ENCODE measurements around the gene PRDM1.

The PRDM1 gene

DNA sequence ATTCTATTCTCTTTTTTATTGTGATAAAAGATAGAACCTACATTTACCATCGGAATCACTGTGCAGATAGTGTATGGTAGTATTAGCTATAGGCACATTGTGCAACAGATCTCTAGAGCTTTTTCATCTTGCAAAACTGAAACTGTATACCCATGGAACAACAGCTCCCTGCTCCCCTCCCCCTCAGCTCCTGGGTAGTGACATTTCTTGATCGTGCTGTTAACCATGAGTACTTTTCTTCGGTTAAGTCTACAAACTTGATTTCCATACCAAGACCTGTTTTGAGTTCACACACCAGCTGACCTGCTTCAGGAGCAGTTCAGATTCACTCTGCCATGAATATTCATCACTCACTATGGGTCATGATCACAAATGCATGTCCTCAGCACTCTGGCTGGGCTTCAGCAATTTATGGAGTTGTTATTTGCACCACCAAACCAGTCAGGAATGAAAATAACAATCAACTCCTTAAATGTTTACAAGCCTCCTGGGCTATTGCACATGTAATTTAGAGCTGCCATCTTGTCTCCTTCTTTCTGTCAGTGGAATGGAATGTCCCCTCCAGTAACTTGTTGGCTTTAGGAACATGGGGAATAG is 32.8 kb downstream of the PRDM1 start:
- DNase-seq = no peak

DNA sequence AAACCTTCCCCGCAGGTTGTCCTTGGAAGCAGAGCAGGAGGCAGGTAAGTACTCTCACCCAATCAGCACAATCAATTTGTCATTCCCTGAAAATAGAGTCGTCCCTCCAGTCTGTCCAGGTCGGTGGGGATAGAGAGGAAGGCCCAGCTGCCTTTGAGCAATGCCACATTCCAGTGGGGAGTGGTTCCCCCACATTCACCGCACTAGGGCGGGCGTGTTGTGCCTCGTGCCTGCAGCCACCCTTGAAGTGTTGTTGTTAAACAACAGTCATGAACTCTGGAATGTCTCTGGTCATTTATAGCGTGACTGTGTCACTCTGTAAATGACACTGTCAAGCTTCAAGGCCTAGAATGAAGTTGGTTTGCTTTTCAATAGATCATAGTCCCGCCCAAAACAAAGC is 33.4 kb downstream of the PRDM1 start:
- DNase-seq = no peak

DNA sequence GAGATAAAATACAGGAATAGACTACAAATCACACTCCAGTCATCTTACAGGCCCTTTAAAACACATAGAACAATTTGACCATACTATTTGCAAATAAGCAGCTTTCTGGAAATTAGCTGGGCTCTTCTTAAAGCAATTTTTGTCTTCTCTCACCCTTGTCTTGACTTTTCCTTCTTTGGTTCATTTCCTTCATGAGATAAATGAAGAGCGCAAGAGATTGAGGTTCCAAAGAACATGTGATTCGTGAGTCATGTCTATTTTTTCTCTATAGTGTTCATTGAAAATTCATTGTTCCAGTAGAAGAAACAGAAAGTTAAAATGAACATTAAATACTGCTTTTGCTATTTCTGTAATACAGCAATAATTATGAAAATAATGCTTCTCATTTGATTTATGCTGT is 33.9 kb downstream of the PRDM1 start:
- DNase-seq = no peak

DNA sequence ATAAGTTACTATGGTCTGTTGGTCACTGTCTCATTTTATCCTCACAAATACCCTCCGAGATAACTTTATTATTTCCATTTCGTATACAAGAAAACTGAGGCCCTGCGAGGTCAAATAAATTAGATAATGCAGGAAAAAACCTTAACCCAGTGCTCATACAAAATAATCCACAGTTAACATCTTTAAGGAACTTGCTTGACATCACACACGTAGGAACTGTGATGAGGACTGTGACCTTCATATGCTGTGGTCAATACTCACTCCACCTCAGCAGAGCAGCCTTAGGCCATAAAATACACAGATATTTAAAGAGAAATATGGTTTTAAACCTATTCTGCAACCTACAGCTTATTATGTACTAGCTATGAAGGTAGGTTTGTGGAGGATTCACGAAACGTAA is 34.3 kb downstream of the PRDM1 start:
- DNase-seq = no peak

DNA sequence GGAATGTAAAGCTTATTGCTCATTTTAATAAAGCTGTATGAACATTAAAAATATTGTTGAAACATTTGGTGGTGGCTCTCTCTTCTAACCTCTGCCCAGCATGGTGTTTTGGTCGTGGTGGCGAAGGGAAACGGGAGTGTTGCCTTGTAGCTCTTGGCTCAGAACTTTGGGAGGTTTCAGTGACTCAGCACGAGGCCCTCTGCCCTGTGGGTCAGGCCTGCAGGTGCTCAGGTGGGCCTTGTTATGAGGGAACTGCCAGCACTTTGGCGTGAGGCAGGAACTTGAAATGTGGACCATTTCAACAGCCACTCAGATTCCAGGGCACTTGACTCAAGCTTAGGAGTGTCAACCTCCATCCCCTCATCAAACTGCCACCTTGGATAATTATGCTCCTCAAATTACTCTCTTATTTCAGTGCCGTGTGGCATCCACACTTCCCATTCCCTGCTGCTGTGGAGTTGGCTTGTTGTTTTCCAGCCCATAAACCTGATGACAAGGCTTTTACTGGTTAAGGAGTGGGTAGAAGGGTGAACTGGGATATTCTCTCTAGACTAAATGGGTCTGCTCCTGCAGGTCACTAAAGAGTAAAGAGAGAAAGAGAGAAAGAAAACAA is 36.3 kb downstream of the PRDM1 start:
- no peak for DNase-seq

DNA sequence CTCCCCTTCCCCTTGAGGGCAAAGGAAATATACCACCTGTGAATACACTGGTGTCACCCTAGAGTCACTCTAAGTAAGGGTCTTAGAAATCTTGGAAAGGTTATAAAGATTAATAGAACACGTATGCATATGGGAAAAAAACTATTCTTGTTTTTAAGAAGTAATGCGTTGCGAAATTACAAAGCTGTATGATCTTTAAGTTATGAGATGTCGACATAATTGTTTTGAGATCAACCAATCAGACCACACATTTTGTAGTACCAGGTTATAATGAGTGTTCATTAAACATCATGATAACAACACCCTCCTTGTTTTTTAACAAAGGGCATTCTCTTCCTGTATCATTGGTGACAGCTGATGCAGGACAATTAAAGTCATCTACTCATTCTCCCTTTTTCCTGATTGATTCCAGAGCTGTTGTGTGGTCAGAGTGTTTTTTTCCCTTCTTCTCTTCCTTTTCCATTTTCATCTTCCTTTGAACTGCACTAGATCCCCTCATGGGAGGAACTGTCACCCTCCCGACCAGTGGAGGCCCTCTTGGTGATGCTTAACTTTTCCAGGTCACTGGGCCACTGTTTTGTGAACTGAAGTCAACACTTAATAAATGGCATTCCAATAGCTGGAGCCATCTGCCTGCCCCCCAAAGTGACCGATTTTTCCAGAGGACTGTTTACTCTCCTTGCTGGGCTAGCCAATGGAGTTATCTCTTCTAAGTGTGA is 37.0 kb downstream of the PRDM1 start:
- no peak for DNase-seq

DNA sequence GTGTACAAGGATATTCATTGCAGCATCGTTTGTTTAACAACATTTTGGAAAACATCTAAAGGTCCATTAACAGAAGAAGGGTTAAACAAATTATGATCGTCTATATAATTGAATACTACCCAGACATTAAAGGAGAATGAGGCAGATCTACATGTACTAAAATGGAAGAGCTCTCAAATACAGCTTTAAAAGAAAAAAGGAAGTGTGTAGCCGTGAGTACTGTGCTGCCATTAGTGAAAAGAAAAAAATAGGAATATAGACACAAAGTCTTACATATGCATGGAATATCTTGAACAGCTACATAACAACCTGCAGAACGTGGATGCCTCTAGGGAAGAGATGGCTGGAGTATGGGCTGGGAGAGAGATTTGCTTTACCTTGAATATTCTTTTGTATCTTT is 37.9 kb downstream of the PRDM1 start:
- no peak for DNase-seq

DNA sequence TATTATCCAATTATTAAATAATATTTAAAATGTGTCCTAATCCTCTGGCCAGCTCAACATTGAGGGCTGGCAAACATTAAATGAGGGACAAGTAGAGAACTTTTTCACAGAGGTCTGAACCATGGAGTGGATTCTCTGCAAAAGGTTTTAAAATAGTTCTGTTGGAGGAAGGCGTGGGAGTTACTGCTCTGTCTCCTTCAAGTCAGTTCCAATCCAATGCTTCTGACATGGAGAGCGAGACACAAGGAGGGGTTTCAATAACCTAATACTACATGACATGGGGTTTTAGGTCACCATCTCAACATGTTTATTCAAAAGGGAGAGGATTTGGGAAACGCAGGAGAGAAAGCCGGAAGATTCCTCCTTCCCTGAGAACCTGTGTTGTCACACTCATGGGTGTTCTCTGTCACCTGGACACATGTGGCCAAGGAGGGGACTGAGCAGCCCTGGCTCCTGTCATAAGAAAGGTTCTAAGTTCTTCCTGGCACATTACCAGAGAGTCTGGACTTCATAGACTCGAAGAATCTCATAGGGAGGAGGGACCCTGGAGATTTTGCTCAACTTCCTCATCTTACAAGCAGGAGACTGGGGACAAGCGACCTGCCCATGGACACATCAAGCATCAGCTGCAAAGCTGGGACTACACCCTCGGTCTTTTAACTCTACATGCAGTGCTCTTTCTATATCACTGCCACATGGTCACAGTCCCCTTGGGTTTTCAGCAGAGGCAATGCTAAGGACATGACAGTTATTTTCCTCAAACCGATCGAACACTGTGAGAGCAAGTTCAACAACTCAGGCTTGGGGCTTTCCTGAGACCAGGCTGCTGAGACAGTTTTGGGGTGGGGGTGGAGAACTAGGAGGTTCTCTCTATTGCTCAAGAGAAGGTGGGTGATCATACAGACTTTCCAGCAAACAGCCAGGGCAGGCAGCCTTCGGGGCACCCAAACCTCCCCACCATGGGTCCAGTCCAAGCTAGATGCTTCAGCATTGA is 38.6 kb downstream of the PRDM1 start:
- no peak for DNase-seq

DNA sequence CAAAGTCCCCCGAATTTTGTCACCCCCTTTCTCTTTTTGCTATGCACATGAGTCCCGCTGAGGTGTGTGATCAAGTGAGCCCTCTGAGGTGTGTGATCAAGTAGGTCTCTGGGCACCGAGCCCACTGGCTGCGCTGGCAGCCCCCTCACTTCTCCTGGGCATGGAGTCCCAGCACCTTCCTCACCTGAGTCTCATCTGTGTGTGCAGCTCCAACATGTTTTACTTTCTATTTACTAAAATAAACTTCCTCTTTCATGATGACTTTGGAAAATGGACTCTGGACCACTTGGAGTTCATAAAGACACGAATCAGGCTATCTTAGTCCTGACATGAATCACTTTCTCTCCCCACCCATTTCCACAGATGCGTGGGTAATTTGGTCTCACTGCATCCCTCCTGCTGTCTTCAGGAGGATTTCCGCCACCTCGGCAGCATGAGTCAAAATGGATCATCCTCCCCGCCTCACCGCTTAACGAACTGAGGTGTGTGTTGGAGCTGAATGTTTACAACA is 39.8 kb downstream of the PRDM1 start:
- no peak for DNase-seq

DNA sequence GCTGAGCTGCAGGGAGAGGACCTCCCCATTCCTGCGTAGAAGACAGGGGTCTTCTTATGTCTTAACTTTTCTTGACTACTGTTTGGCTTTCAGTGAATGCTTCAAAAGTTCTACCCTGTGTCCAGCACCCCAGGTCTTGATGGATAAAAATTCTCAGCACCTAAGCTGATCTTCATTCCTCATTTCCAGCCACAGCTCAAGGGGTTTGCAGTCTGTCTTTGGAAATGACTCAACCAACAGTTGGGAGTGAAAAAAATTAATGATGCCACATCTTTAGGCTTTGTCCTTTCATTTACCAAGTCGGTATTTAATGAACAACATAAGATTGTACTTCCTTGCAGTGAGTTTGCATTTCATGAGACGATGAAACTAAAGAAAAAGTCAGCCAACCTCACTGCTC is 40.3 kb downstream of the PRDM1 start:
- no peak for DNase-seq

DNA sequence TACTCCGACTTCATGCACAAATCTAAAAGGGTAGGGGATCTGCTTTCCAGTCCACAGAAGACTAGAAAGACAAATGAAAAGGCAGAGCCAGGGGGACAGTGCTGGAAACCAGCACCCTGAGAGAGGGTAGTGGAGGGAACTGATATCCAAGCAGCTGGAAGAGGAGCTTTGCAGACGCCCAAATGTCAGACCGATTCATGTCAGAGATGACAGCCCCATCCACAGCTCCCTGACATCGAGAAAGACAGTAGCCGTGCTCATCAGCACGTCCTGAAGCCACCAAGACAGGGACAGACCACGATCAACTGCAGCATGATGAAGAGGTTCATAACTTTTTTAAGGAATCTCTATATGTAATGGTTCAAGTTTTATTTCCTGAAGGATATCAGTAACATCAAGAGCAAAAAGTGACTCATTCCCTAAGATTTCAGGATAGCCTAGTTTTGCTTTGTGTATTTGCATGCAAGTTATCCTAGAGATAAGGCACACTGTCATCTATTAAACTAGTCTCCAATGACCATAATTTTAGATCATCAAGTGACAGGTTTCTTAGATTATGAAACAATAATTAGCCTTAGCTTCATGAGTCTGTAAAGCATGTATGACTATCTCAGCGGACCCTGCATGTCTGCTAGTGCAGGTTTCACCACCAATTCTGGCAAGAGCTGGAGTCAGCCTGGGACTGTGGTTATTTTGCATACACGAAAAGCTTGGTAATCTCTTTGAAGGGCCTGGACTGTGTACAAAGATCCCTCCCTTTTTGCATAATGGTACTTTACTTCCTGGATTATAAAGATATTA is 43.0 kb downstream of the PRDM1 start:
- DNase-seq = no peak

DNA sequence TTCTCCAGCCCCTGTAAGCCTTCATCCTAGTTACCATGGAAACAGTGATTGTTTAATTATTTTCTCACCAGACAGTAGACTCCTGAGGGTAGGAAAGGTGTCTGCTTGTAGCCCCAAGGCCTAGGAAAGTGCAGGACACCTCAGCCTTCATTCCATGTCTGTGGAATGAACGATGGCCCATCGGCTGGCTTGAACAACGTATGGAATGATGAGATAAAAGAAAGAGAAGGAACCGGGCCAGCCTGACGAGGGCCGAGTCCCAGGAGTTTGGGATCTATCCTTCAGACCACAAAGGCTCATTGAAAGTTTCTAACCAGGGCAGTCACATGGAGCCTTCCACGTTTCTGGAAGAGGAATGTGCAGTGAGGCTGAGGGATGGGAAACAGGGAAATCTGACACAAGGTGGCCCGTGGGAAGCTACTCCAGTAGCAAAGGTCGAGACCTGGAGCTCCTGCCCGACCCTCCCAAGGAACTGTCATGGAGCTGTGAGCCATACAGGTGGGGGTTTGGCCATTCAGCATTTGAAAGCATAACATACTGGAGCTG is 46.1 kb downstream of the PRDM1 start:
- DNase-seq = no peak

DNA sequence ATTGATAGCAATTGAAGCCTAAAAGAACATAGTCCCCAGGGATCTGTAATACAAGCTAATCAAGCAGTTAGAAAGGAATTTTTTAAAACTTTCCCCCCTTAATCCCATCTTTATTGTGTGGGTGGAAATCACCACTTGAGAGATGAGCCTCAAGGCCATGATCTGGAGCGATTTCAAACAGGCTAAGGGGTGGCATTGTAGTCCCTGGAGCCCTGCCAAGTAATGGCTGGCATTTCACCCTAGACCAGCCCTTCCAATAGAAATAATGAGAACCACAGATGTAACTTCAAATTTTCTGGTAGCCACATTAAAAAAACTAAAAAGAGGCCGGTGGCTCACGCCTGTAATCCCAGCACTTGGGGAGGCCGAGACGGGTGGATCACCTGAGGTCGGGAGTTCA is 46.9 kb downstream of the PRDM1 start:
- DNase-seq = no peak

DNA sequence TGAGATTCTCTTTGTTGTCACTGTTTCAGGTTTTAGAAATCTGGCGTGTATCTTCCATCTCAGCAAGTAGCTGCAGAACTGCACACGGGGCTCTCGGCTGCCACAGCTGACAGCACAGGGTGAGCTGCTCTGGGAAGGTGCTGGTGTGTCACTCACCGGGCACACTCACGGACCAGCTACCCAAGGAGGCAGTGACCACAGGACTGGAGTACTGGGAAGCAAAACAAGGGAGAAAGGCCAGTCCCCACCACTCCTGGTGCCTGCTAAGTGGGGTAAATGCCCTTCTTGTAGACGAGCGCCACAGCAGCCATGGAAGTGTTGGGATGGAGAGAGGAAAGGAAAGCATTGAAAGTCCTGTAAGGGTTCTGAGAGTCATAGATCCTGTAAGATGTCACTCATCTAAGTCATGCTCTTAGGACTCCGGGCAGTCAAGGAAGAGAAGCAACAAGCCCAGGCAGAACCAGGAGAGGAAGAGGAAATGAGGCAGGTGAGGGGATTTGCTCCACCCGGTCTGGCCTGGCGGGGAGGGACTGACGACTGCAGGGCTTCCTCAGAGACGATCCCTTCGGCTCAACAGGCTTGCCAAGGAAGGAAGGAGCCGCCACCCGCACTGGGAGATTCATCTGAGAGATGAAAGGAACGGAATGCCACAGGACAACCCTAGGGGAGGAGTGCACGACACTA is 48.1 kb downstream of the PRDM1 start:
- no peak for DNase-seq

DNA sequence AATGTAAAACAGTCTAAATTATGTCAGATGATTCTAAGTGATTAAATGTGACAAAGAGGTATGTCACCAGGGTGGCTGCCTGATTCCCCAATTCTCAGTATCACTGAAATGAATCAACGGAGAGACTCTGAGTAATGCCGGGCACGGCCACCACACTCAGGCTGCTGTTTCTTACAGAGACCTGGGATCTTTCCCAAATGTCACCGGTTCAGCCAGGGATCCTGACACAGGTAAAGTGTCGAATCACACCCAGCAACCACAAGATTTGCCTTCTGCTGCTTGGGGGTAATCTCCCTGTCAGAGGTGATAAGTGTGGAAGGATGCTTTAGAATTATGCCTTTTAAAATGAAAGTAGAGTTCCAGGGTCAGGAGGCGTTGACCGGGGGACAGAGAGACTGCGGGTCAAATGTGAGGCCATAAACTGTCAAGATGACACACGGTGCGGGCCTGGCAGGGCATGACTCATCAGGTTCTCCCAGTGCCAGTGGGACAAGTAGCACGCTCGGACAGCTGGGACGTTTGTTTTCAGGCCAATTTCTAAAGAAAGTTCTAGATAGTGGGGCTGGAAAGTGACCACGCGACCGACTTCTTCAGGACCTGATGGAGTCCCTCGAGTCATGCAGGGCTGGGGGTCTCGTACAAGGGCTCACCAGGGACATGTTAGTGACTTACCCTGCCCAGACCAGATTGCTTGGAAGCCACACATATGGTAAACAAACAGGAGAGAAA is 48.9 kb downstream of the PRDM1 start:
- DNase-seq = no peak

DNA sequence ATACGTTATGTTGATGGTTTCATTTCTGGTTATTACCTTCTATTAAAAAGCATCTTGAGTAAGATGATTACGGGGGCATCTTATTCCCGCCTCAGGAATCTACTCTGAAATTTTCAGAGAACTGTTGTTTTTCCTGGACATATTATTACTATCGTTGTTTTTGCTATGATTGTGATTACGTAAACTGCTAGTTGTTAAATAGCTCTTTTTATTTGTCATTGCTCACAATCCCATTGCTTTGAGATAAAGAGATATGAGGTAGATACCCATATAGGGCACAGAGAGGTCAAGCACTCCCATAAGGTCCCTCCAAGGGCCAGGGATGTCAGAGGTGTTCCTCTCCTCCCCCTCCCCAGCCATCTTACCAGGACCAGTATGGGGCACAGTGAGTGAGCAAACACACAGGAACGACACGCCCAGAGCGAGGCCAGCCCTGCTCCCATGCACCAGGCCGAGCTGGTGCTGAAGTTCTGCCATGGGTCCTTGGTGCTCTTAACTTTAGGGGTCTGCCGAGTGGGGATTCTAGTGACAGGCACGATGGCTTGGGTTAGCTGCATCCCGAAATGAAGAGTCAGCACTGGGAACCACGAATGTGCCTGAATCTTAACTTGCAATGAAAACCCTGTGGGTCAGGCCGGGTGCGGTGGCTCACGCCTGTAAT is 49.9 kb downstream of the PRDM1 start:
- DNase-seq = no peak

DNA sequence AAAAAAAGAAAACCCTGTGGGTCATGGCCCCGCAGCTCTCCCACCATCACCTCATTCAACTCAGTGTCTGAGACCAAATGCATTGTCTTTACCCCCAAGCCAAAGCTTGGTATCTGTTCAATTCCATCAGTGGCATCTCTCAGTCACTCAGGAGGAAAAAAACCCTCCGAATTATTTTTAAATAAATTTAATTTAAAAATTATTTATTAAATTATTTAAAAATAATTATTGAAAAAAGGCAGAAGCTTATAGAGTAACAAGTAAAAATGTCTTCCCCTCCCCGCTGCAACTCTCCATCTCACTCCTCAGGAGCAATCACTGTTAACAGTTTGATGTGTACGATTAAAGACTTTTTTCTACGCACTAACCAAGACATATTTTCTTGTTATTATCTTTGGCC is 50.7 kb downstream of the PRDM1 start:
- no peak for DNase-seq

DNA sequence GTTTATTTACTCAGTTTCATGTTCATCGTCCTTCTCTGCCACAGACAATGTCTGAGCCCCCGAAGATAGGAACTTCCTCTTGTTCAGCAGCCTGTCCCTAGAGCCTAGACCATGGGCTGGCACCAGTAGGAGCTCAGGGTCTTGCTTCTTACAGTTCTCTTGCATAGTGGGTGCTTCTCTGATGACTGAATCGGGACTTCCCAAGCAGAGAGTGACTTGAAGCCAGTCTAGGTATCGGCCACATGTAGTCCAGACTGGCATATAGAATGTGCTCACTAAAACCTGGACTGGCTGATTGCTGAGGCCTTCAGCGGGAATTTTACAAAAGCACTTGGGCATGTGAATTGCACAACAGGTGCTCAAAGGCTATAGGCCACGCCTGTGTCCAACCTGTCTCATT is 52.0 kb downstream of the PRDM1 start:
- no peak for DNase-seq

DNA sequence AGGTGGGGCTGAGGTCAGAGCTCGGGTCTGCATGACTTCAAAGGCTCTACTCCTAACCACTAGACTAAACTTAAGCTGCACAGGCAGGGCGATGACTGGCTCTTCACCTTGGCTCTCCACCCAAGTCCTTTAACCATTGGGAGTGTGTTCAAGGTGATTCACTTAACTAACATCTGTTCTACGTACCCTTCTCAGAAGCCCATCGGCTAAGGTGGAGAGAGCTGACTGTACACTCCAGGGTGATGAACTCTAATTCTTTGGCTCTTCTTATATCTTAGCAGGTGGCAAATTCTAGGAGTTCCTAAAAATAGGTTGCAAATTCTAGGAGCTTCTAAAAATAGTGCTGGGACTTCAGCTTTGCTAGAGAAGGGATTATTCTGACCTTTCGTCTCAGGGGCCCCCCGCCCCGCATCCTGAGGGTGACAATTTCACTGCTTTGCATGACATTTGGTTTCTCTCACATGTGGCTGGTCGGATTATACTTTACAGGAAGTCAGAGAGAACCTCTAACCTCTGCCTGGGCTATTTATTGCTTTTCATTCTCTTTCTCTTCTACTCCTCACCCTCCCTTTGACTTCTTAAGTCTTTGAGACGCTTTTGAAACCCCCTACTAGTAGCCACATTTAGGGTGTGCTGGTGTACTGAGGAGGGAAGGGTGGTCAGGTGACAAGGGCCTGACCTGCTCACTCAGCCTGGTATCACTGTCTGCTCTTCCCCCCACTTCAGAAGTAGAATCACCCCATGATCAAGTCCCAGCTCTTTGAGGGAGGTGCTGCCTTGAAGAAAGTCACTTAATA is 55.5 kb downstream of the PRDM1 start:
- no peak for DNase-seq
